GM18951 (cell line): ENCODE measurements around the gene HPS5.
"Not testable (repeated sequence)": the region's sequence is repeated elsewhere in the genome, so short reads cannot be mapped to it uniquely, and the experiment has no call there.

Source experiments
- POLR2A ChIP-seq: IDR thresholded peaks from 4 replicates; pipeline ENCODE4 v1.6.1; 2011; ENCODE audit warnings: mild to moderate bottlenecking; ENCODE audit not compliant: insufficient read length, insufficient read depth; ENCODE audit errors: extremely low read depth
- in situ Hi-C: fragments of 300-500 bp; cut with MboI; formaldehyde crosslinking; loops from one replicate; pipeline ENCODE4 v1.12.0; 2022; ENCODE audit warnings: low sequenced_read_pairs, mixed read lengths, inconsistent platforms; ENCODE audit not compliant: unreplicated experiment

The HPS5 gene

GRCh38 chr11:18271206-18271605, 50.7 kb downstream of the HPS5 start:
- TF ChIP-seq POLR2A: no peak
- in situ Hi-C loops: no loop called here

DNA sequence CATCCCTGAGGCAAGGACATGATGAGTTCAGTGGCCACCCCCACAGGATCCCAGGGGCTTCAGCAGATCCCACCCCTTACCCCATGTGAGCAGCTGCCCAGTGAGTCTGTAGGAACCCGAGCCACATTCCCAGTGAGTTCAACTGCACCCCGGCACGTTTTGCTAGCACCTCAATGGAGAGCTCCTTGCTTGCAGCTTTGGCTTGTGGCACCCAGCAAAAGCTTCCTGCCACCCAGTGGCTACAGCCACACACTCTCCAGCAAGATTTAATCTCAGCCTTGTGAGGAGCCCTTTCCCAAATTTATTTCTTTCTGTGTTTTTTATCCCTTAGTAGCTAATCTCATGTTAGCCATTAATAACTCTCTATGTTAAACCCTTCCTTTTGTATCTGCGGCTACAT, 51.8 kb downstream of the HPS5 start:
- in situ Hi-C loops: no loop called here
- TF ChIP-seq POLR2A: no peak

DNA sequence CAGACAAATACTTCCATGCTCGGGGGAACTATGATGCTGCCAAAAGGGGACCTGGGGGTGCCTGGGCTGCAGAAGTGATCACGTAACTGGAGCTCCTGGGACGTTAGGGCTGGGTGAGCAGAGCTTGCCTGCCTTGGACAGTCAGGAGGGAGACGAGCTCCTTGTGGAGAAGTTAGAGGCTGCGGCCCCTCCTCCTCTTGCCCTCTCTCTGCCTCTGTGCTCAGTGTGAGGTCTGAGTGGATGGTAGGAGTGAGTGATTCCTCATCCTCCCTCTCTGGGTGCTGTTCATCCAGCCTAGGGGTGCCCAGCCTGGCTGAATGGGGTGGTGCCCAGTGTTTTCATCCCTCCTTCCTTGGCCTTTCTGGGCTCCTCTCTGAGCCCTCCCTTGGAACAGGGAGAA, 52.7 kb downstream of the HPS5 start:
- in situ Hi-C loops: not testable (repeated sequence)

GRCh38 chr11:18267335-18268133, 54.4 kb downstream of the HPS5 start:
- in situ Hi-C loops: not testable (repeated sequence)

DNA sequence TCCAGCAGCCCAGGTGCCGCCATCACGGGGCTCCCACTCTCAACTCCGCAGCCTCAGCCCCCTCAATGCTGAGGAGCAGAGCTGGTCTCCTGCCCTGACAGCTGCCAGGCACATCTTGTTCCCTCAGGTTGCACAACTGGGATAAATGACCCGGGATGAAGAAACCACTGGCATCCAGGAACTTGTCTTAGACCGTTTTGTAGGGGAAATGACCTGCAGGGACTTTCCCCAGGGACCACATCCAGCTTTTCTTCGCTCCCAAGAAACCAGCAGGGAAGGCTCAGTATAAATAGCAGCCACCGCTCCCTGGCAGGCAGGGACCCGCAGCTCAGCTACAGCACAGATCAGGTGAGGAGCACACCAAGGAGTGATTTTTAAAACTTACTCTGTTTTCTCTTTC, 56.0 kb downstream of the HPS5 start, which contains the start of gene SAA1:
Gene SAA1 (plus strand): TSS at position 316 of the 400 bp plus-strand sequence. CDS start 624 bp downstream, outside the sequence.
- in situ Hi-C loops: no loop called here
- TF ChIP-seq POLR2A: no peak

DNA sequence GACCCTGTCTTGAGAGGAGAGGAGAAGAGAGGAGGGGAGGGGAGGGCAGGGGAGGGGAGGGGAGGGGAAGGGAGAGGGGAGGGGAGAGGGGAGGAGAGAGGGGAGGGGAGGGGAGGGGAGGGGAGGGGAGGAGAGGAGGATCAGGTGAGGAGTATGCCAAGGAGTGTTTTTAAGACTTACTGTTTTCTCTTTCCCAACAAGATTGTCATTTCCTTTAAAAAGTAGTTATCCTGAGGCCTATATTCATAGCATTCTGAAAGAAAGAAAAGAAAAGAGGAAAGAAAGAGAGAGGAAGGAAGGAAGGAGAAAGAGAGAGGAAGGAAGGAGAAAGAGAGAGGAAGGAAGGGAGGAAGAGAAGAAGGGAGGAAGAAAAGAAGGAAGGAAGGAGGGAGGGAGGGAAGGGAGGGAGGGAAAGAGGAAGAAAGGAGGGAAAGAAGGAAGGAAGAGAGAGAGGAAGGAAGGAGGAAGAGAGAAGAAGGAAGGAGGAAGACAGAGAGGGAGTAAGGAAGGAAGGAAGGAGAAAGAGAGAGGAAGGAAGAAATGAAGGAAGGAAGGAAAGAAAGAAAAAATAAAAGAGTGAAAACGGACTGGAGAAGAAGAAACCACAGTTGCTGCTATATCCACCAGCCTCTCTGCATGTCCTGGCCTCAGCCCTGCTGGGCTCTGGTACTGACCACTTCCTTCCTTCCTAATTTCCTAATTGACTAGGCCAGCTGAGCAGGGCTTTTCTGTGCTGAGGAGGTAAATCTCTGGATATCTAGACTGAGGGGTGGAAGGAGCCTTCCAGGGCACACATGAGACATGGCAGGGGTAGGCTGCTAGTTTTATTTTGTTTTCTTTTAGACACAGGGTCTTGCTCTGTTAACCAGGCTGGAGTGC, 57.0 kb downstream of the HPS5 start:
- no peak for TF ChIP-seq POLR2A
- in situ Hi-C loops: no loop called here

DNA sequence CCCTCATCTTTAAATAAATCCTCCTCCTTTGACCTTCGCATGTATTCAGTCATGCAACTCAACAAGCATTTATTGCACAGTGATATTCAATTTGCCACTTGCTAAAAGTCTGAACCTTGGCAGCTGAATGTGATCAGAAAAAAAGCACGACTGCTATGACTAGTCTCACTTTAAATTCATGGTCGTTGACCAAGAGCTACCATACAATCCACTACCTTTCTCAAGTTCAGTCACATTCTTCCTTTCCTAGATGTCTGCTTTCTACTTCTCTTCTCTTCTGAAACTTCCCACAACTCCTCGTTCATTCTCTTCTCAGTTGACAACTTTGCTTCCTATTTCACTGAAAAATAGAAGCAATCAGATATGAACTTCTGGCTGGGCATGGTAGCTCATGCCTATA, 57.9 kb downstream of the HPS5 start:
- in situ Hi-C loops: no loop called here
- TF ChIP-seq POLR2A: no peak

GRCh38 chr11:18262681-18263350, 59.1 kb downstream of the HPS5 start:
- in situ Hi-C loops: not testable (repeated sequence)

DNA sequence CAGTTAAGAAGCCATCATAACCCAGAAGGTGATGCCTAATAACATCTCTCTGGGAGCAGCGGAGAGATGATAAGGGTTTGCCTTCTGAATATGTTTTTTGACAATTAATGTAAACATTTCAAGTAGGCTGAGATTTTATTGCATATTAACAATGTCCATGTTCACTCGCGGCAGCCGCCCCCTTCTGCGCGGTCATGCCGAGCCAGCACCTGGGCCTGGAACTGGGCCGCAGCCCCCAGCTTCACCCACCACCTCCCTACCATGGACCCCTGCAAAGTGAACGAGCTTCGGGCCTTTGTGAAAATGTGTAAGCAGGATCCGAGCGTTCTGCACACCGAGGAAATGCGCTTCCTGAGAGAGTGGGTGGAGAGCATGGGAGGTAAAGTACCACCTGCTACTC, 60.2 kb downstream of the HPS5 start:
- in situ Hi-C loops: no loop called here
- no peak for TF ChIP-seq POLR2A

DNA sequence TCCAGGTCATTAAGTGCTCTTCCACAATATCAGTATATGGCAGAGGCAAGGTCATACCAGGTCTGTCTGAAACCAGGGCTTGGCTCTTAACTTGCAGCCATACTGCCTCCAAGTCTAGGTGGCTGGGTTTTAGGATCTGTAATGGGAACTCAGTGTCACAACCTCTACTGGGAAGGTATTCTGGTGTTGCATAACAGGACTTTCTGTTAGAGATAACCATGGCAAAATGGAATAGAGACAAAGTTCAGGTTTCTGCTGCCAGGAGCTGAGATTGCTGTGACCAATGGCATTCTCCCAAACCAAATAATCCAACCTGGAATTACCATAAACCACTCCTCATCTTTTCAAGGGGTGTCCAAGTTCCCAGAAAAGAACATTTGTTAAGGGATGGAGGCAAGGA, 62.7 kb downstream of the HPS5 start:
- in situ Hi-C loops: no loop called here
- TF ChIP-seq POLR2A: no peak

DNA sequence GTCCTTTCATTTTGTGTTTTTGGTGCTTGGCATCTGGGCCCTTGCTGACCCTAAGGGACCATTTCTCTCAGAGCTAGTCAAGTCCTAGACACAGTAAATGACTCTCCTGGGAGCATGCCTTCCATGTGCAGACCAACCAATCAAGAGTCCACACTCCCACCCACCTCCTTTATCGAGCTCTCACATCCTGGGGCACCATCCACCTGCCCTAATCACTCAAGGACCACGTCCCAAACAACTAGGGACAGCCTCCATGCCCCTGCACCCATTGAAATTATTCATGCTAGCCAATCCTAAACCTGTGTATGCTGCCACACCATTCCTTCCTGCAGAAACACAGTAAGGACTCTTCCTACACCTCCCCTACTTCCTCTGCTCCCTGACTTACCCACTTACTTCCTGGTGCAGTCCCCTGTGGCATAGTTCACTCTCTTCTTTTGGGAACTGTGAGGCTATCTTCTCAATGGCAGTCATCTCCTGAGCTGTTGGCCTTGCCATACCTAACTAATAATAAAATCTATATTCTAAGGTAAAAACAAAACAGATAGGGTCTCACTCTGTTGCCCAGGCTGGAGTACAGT, 67.1 kb downstream of the HPS5 start:
- no peak for TF ChIP-seq POLR2A
- in situ Hi-C loops: no loop called here

- in situ Hi-C loops: no loop called here
- no peak for TF ChIP-seq POLR2A
Observed at GRCh38 chr11:18253778-18254338, 68.1 kb downstream of the HPS5 start.

- TF ChIP-seq POLR2A: no peak
- in situ Hi-C loops: no loop called here
Observed at GRCh38 chr11:18253233-18253632, 68.7 kb downstream of the HPS5 start.
